OCI-LY3 (cell line): ENCODE data around the gene CCM2L.

Source experiments
- H2AFZ ChIP-seq: fragments of 200-600, 300-600 bp; shearing (Covaris generic); 2 replicates; pipeline ENCODE4 v1.6.0; 2014; ENCODE audit warnings: antibody characterized with exemption, low read depth, low read length
- H3K27ac ChIP-seq: fragments of 200-600, 300-600 bp; sonication (generic); 2 replicates; pipeline ENCODE4 v1.5.1; 2014; ENCODE audit warnings: mild to moderate bottlenecking, low read length, moderate library complexity, mixed read lengths
- H3K27me3 ChIP-seq: fragments of 200-600, 300-600 bp; sonication (generic); 2 replicates; pipeline ENCODE4 v1.6.1; 2014; ENCODE audit warnings: low read depth, low read length, mixed read lengths
- H3K36me3 ChIP-seq: fragments of 200-600, 300-600 bp; sonication (generic); replicated peaks from 2 replicates; pipeline ENCODE3; 2014; ENCODE audit warnings: low read depth, low read length, mixed read lengths
- H3K4me1 ChIP-seq: fragments of 300-600, 200-600 bp; sonication (generic); 2 replicates; pipeline ENCODE4 v1.6.1; 2014; ENCODE audit warnings: low read length, mixed read lengths
- H3K4me2 ChIP-seq: fragments of 200-600, 300-600 bp; sonication (generic); 2 replicates; pipeline ENCODE4 v1.6.1; 2014; ENCODE audit warnings: low read length, mixed read lengths
- H3K4me3 ChIP-seq: fragments of 300-600, 200-600 bp; sonication (generic); 2 replicates; pipeline ENCODE4 v1.5.1; 2014; ENCODE audit warnings: antibody characterized with exemption, mild to moderate bottlenecking, low read length, moderate library complexity
- H3K79me2 ChIP-seq: fragments of 300-600, 200-600 bp; shearing (Covaris generic); 2 replicates; pipeline ENCODE4 v1.6.1; 2014; ENCODE audit warnings: mild to moderate bottlenecking, low read length, mixed read lengths
- H3K9ac ChIP-seq: fragments of 300-600, 200-600 bp; shearing (Covaris generic); 2 replicates; pipeline ENCODE4 v1.6.0; 2014; ENCODE audit warnings: mild to moderate bottlenecking, low read length, moderate library complexity
- H3K9me3 ChIP-seq: fragments of 200-600, 300-600 bp; shearing (Covaris generic); 2 replicates; pipeline ENCODE4 v1.6.1; 2014; ENCODE audit warnings: low read length, mixed read lengths; ENCODE audit not compliant: insufficient read depth
- H4K20me1 ChIP-seq: fragments of 200-600, 300-600 bp; sonication (generic); 2 replicates; pipeline ENCODE4 v1.6.1; 2016; ENCODE audit warnings: low read length, mixed read lengths; ENCODE audit not compliant: insufficient read depth
- EZH2phosphoT487 ChIP-seq: fragments of 200-600 bp; shearing (Covaris generic); IDR thresholded peaks from 2 replicates; pipeline ENCODE4 v1.6.1; 2018; ENCODE audit warnings: antibody characterized with exemption, mixed run types, low read depth
- TF ChIP-seq, protein P1 (sequence below): fragments of 200-600, 300-600 bp; sonication (generic); IDR thresholded peaks from 2 replicates; pipeline ENCODE4 v1.5.1; 2014; ENCODE audit warnings: antibody characterized with exemption, low read length, low read depth

Gene CCM2L

DNA sequence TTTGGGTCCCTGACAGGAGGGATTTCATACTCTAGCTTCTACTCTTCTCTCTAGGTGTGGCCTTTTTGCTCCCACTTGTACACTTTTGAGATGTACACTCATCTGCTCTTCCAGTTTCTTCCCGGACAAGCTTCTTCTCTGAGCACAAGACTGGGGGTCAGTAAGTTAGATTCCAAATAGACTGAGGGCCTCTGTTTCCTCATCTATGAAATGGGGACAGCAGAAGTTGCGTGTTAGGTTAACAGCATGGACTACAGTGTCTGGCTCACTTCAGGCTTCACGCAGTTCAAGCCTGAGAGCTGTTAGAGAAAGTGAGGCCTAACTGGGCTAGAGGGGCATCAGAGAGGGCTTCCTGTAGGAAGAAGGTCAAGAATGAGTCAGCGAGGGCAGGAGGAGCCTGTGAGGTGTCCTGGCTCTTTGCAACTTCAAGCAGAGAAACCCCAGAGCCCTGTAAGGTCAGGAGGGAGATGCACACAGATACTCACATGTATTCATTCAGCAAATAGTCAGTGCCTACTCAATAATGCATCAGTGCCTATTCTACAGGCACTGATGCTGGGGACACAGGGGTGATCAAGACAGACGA is 21.7 kb upstream of the CCM2L start:
- no peaks in the 10 kb centered on the region for H3K79me2 ChIP-seq
- H3K27me3 ChIP-seq = peaks cover 11% of the 10 kb centered on the region
- no peaks in the 10 kb centered on the region for H3K4me1 ChIP-seq
- no peaks in the 10 kb centered on the region for H3K9me3 ChIP-seq
- no peaks in the 10 kb centered on the region for H3K36me3 ChIP-seq
- H3K4me3 ChIP-seq = no peak overlapping the region
- H3K9ac ChIP-seq = no peak overlapping the region
- TF ChIP-seq, protein P1, sequence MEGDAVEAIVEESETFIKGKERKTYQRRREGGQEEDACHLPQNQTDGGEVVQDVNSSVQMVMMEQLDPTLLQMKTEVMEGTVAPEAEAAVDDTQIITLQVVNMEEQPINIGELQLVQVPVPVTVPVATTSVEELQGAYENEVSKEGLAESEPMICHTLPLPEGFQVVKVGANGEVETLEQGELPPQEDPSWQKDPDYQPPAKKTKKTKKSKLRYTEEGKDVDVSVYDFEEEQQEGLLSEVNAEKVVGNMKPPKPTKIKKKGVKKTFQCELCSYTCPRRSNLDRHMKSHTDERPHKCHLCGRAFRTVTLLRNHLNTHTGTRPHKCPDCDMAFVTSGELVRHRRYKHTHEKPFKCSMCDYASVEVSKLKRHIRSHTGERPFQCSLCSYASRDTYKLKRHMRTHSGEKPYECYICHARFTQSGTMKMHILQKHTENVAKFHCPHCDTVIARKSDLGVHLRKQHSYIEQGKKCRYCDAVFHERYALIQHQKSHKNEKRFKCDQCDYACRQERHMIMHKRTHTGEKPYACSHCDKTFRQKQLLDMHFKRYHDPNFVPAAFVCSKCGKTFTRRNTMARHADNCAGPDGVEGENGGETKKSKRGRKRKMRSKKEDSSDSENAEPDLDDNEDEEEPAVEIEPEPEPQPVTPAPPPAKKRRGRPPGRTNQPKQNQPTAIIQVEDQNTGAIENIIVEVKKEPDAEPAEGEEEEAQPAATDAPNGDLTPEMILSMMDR = no peak
- no peak for TF ChIP-seq EZH2phosphoT487
- no peak overlapping the region for H3K4me2 ChIP-seq
- H2AFZ ChIP-seq = no peak overlapping the region
- H3K27ac ChIP-seq = no peak overlapping the region
- no peaks in the 10 kb centered on the region for H4K20me1 ChIP-seq

DNA sequence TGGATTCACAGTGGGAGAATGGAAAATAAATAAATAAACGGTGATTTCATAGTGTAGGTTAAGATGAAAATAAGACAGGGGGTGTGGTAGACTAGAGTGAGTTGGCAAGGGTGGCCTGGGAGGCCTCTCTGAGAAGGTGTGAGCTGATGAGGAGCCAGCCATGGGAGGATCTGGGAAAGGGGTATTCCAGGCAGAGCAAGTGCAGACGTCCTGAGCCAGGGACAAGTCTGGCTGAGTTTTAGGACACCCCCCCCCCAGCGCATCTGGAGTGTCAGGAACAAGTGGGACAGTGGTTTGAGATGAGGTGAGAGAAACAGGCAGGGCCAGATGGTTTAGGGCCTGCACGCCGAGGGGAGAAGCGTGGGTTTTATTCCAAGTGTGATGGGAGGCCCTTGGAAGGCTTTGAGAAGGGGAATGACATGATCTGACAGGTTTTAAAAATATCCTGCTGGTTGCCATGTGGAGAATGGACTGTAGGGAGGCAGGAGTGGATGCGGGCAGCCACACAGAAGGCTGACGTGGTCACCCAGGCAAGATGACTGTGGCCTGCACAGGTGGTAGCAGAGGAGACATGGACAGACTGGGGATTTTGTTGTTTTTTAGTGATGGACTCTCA is 21.1 kb upstream of the CCM2L start:
- H4K20me1 ChIP-seq = no peaks in the 10 kb centered on the region
- no peaks in the 10 kb centered on the region for H3K4me1 ChIP-seq
- no peaks in the 10 kb centered on the region for H3K9me3 ChIP-seq
- no peaks in the 10 kb centered on the region for H3K79me2 ChIP-seq
- H3K27me3 ChIP-seq = peaks cover 18% of the 10 kb centered on the region
- no peak overlapping the region for H3K4me2 ChIP-seq
- no peak overlapping the region for H3K27ac ChIP-seq
- TF ChIP-seq EZH2phosphoT487 = no peak
- TF ChIP-seq, protein P1 = no peak
- no peak overlapping the region for H2AFZ ChIP-seq
- H3K4me3 ChIP-seq = no peak overlapping the region
- H3K9ac ChIP-seq = no peak overlapping the region
- H3K36me3 ChIP-seq = no peaks in the 10 kb centered on the region

DNA sequence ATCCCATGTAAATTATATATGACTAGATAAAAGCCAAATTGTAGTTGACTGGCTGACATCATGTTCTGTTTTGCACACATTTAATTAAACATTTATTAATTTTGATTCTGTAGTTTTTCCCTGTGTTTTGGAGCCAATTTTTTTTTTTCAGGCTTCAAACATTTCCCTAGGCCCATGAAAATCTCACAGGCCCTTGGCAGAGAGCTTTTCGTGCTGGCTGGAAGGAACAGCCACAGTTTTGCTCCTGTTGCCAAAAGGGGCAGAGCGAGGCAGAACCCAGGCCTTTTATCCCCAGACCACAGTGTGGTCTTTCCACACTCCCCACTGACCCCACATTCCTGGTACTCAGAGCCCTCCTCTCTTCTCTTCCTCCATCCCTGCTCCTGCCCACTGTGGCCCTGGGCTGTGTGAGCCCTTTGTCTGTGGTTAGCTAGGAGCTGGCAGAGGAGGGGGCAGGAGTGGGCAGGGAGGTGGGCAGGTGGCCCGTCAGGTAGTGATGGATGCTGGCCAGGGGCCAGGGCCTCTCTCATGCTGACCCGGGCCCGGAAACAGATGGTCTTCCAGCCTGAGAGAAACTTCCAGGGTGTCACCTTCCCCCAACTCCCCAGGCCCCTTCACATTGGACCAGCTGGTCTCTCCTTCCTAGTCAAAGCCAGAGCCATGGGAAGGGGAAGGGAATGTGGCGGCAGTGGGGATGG is 19.4 kb upstream of the CCM2L start:
- TF ChIP-seq EZH2phosphoT487 = no peak
- TF ChIP-seq, protein P1 = no peak
- Histone ChIP-seq H3K4me2 (no peak overlapping the region), H3K9ac (no peak overlapping the region), H3K36me3 (no peaks in the 10 kb centered on the region), H3K27ac (no peak overlapping the region), H3K79me2 (no peaks in the 10 kb centered on the region), H3K4me3 (no peak overlapping the region), H3K4me1 (no peaks in the 10 kb centered on the region), H4K20me1 (no peaks in the 10 kb centered on the region), H3K9me3 (no peaks in the 10 kb centered on the region), H2AFZ (no peak overlapping the region), H3K27me3 (peaks cover 21% of the 10 kb centered on the region)

DNA sequence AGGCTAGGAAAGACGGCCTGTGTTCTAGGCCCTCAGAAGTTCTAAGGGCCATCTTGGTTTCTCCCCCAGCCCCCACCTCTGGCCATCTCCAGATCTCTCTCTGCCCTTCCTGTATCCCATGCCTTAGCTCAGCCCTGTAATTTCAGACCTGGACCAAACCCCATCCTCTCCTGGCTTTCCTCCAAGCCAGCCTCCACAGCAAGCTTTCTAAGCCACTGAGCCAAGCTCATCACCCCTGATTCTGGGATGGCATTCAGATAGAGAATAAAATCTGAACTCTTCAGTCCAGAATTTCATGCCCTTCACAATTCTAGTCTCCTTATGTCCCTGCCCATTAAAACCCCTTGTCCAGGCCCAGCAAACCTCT is 18.9 kb upstream of the CCM2L start:
- peaks cover 21% of the 10 kb centered on the region for H3K27me3 ChIP-seq
- no peak overlapping the region for H3K4me3 ChIP-seq
- H3K9me3 ChIP-seq = no peaks in the 10 kb centered on the region
- TF ChIP-seq EZH2phosphoT487 = no peak
- TF ChIP-seq, protein P1 = no peak
- no peak overlapping the region for H3K27ac ChIP-seq
- no peaks in the 10 kb centered on the region for H3K4me1 ChIP-seq
- no peaks in the 10 kb centered on the region for H3K79me2 ChIP-seq
- H3K36me3 ChIP-seq = no peaks in the 10 kb centered on the region
- no peak overlapping the region for H3K4me2 ChIP-seq
- H2AFZ ChIP-seq = no peak overlapping the region
- H4K20me1 ChIP-seq = no peaks in the 10 kb centered on the region
- H3K9ac ChIP-seq = no peak overlapping the region
